Measurements from ENCODE around the gene PGLYRP4. TPM values are rescaled to one million over a fixed set of nuclear protein-coding genes. Genes with fewer than 3 reads are reported as not detected.

The PGLYRP4 gene
- total RNA-seq, 2 donors from 2014 or later, result not detected

DNA sequence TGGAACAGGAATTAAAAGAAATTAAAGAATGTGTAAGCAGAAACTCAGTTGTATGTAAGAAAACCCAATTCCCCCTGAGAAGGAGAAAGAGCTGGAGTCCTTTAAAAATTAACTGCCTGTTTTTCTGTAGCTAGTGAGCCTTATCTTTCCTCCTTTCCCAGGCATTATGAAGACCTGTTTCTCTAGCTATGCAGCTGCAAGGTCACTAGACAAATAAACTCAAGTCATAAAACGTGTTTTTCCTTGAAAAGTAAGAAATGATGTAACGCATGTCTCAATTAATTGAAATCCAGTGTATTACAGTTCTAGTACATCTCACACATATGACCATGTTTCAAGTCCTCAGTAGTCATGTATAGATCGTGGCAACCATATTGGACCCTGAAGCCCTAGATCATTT is 21.5 kb upstream of the PGLYRP4 start:
- TF ChIP-seq, protein P1, sequence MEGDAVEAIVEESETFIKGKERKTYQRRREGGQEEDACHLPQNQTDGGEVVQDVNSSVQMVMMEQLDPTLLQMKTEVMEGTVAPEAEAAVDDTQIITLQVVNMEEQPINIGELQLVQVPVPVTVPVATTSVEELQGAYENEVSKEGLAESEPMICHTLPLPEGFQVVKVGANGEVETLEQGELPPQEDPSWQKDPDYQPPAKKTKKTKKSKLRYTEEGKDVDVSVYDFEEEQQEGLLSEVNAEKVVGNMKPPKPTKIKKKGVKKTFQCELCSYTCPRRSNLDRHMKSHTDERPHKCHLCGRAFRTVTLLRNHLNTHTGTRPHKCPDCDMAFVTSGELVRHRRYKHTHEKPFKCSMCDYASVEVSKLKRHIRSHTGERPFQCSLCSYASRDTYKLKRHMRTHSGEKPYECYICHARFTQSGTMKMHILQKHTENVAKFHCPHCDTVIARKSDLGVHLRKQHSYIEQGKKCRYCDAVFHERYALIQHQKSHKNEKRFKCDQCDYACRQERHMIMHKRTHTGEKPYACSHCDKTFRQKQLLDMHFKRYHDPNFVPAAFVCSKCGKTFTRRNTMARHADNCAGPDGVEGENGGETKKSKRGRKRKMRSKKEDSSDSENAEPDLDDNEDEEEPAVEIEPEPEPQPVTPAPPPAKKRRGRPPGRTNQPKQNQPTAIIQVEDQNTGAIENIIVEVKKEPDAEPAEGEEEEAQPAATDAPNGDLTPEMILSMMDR (IDR thresholded peaks at IDR 0.05), result no peak
- TF ChIP-seq POLR2A (IDR thresholded peaks at IDR 0.05) (no peak), POLR2AphosphoS5 (IDR thresholded peaks at IDR 0.05) (no peak)
- Histone ChIP-seq H3K4me3 (no peak overlapping the region), H3K27me3 (replicated peaks; ENCODE audit: insufficient read depth) (no peaks in the 10 kb centered on the region), H3K9me3 (no peaks in the 10 kb centered on the region), H3K36me3 (no peaks in the 10 kb centered on the region), H3K4me1 (replicated peaks) (no peaks in the 10 kb centered on the region), H3K27ac (no peak overlapping the region)
- WGBS, result 56% methylated on average over 3 of the region's 3 CpGs
- intact Hi-C loops (cut with DNase I), result no loop called here
- no peak for DNase-seq (ENCODE audit: low spot score)

DNA sequence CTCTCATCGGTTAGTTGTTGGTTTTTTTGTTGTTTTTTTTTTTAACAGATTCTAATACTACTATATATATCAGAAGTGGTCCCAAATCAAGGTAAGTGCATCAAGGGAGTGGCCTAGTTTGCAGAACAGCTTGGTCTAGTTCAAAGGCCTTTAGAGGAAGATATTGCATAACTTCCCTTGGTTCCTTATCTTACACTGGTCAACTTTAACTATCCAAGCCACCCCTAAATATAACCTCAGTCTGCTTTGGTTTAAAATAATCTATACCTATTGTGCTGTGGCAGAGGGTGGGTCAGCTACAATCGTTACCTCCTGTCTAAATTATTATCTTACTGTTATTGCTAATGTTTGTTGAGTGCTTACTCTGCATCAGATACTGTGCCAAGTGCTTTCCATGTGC is 19.9 kb upstream of the PGLYRP4 start:
- intact Hi-C loops (cut with DNase I), result no loop called here
- no peaks in the 10 kb centered on the region for H3K4me1 ChIP-seq (replicated peaks)
- H3K36me3 ChIP-seq, result no peaks in the 10 kb centered on the region
- no peak for TF ChIP-seq POLR2AphosphoS5 (IDR thresholded peaks at IDR 0.05)
- no peak for TF ChIP-seq POLR2A (IDR thresholded peaks at IDR 0.05)
- TF ChIP-seq, protein P1 (IDR thresholded peaks at IDR 0.05), result no peak
- no peak overlapping the region for H3K27ac ChIP-seq
- H3K27me3 ChIP-seq (replicated peaks; ENCODE audit: insufficient read depth), result no peaks in the 10 kb centered on the region
- H3K9me3 ChIP-seq, result no peaks in the 10 kb centered on the region
- WGBS, result 92% methylated on average over 2 of the region's 2 CpGs
- no peak overlapping the region for H3K4me3 ChIP-seq
- no peak for DNase-seq (ENCODE audit: low spot score)

DNA sequence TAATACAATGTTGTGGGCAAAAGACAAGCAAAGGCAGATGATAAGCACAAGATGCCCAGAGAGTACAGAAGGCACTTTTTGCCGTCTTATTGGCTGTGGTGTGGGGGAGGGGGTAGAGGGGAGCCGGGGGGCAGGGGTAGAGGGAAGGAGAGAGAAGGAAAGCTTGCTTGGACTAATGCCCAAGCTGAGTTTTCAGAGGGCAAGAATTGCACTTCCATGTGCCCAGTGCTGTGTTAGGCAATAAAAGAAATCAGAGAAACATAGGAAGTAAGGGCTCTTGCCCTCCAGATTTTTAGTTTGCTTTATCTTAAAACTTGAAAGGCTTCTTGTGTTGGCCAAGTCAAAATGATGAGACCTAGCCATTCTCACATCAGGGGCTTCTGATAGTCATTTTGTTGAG is 18.4 kb upstream of the PGLYRP4 start:
- DNase-seq (ENCODE audit: low spot score), result no peak
- 72% methylated on average over 2 of the region's 2 CpGs for WGBS
- intact Hi-C loops (cut with DNase I), result no loop called here
- Histone ChIP-seq H3K4me1 (replicated peaks) (no peaks in the 10 kb centered on the region), H3K4me3 (no peak overlapping the region), H3K9me3 (no peaks in the 10 kb centered on the region), H3K36me3 (no peaks in the 10 kb centered on the region), H3K27ac (no peak overlapping the region), H3K27me3 (replicated peaks; ENCODE audit: insufficient read depth) (no peaks in the 10 kb centered on the region)
- TF ChIP-seq, protein P1 (IDR thresholded peaks at IDR 0.05), result no peak
- TF ChIP-seq POLR2A (IDR thresholded peaks at IDR 0.05) (no peak), POLR2AphosphoS5 (IDR thresholded peaks at IDR 0.05) (no peak)

DNA sequence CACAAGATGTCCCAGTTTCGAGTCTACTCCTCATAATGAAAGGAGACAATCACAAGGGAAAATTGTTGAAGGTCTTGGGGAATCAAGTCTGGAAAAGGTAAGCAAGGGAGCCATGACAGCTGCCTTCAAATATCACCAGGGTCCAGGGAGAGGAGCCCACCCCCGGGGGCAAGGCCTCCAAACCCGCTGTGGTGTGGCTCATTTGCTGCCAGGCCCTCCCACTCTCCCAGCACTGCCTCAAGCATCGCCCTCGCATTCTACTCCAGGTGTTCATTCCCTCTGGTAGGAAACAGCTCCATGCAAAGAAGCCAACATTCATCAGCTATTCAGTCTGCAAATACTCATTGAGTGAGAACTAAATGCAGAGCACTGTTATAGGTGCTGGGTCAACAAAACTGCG is 17.6 kb upstream of the PGLYRP4 start:
- H3K27ac ChIP-seq, result no peak overlapping the region
- no peak for DNase-seq (ENCODE audit: low spot score)
- H3K4me3 ChIP-seq, result no peak overlapping the region
- no peaks in the 10 kb centered on the region for H3K27me3 ChIP-seq (replicated peaks; ENCODE audit: insufficient read depth)
- TF ChIP-seq, protein P1 (IDR thresholded peaks at IDR 0.05), result no peak
- TF ChIP-seq POLR2AphosphoS5 (IDR thresholded peaks at IDR 0.05) (no peak), POLR2A (IDR thresholded peaks at IDR 0.05) (no peak)
- H3K4me1 ChIP-seq (replicated peaks), result no peaks in the 10 kb centered on the region
- H3K36me3 ChIP-seq, result no peaks in the 10 kb centered on the region
- no peaks in the 10 kb centered on the region for H3K9me3 ChIP-seq
- WGBS, result 88% methylated on average over 6 of the region's 6 CpGs
- intact Hi-C loops (cut with DNase I), result no loop called here

DNA sequence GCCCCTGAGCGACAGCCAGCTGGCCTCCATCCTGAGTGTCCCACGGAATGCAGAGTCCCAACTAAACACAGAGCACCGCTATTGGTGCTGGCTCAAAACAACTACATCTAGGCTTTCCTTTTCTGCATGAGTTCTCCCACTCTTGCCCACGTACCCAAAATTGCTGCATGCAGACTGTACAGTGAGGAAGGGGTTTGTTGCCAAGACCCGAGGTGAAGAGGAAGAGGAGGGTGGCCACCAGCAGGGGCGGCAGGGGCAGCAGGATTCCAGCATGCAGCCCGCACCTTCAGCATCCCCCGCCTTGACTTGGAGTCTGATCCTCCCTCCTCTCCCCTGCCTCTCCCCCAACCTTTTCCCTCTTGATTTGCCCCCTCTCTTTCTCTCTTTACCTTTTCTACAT is 17.1 kb upstream of the PGLYRP4 start:
- H3K4me3 ChIP-seq, result no peak overlapping the region
- no peaks in the 10 kb centered on the region for H3K36me3 ChIP-seq
- intact Hi-C loops (cut with DNase I), result no loop called here
- TF ChIP-seq, protein P1 (IDR thresholded peaks at IDR 0.05), result no peak
- TF ChIP-seq POLR2AphosphoS5 (IDR thresholded peaks at IDR 0.05) (no peak), POLR2A (IDR thresholded peaks at IDR 0.05) (no peak)
- 47% methylated on average over 8 of the region's 8 CpGs for WGBS
- no peaks in the 10 kb centered on the region for H3K4me1 ChIP-seq (replicated peaks)
- H3K27ac ChIP-seq, result no peak overlapping the region
- no peaks in the 10 kb centered on the region for H3K9me3 ChIP-seq
- no peak for DNase-seq (ENCODE audit: low spot score)
- H3K27me3 ChIP-seq (replicated peaks; ENCODE audit: insufficient read depth), result no peaks in the 10 kb centered on the region

Data from prostate gland (tissue), 2 donors.